Mucosa of descending colon (tissue), 3 donors: Measurements from ENCODE around the gene COL4A5. TPM values are rescaled to one million over a fixed set of nuclear protein-coding genes. Genes with fewer than 3 reads are reported as not detected.

Experiments
- ATAC-seq: fragments of 200-7000 bp; cut with Tn5 transposase; one replicate; pipeline ENCODE4 v1.9.1; 2020; ENCODE audit warnings: mild to moderate bottlenecking, moderate library complexity
- DNase-seq, 3 donors: peaks; one replicate each; pipeline ENCODE4 v3.0.0-alpha.2; 2020
- H3K36me3 ChIP-seq: fragments of 200-600 bp; one replicate; pipeline ENCODE4 v1.8.0; 2021; ENCODE audit warnings: low read depth, mild to moderate bottlenecking
- H3K4me1 ChIP-seq: fragments of 200-600 bp; one replicate; pipeline ENCODE4 v1.8.0; 2021; ENCODE audit warnings: low read depth, mild to moderate bottlenecking
- H3K4me3 ChIP-seq: fragments of 200-600 bp; one replicate; pipeline ENCODE4 v1.8.0; 2021; ENCODE audit warnings: mild to moderate bottlenecking
- H3K9me3 ChIP-seq: fragments of 200-600 bp; one replicate; pipeline ENCODE4 v1.8.0; 2021; ENCODE audit warnings: mild to moderate bottlenecking
- CTCF ChIP-seq: fragments of 200-600 bp; IDR thresholded peaks from one replicate; pipeline ENCODE4 v1.8.0; 2022; ENCODE audit warnings: antibody characterized with exemption, mild to moderate bottlenecking
- intact Hi-C, 2 donors: fragments of 100-400 bp; cut with DNase I in 1 of 2; cut with micrococcal nuclease in 1 of 2; formaldehyde crosslinking; loops; one replicate each; pipeline versions ENCODE4 v1.11.0 to v1.11.1; 2022; cut with DNase I, micrococcal nuclease
- total RNA-seq, 3 donors: library from RNA; stranded (reverse); fragmentation: NEBNext Ultra II Directional in 2 of 3; extraction: Animal tissue kit (Norgen Biotek cat#: 25700) in 2 of 3; gene quantifications; one replicate each; pipeline versions ENCODE4 v1.2.1 to v1.2.4, GENCODE V29; 2021 to 2023
- donor health status: DM: no; HTN: no; CAD: no; lungs with moderate emphysema.
- donor health status: DM: no; HTN: no; CAD: no.
- donor health status: DM: no; HTN: yes; CAD: no.

COL4A5 gene
- total RNA-seq, 3 donors from 2014 or later, result 5.0 to 6.2 (median 5.6) TPM

GRCh38 chrX:108726748-108727147, 287.1 kb downstream of the COL4A5 start:
- no peak for TF ChIP-seq CTCF
- ATAC-seq (no peak), DNase-seq (no peak)
- no peaks in the 10 kb centered on the region for H3K36me3 ChIP-seq
- H3K4me3 ChIP-seq, result no peak overlapping the region
- H3K9me3 ChIP-seq, result no peaks in the 10 kb centered on the region
- H3K4me1 ChIP-seq, result no peaks in the 10 kb centered on the region
- intact Hi-C loops, result no loop called here

- H3K4me1 ChIP-seq, result peaks cover 2% of the 10 kb centered on the region
- DNase-seq, result no peak
- no peak for TF ChIP-seq CTCF
- no peaks in the 10 kb centered on the region for H3K36me3 ChIP-seq
- no peak overlapping the region for H3K4me3 ChIP-seq
- intact Hi-C loops, result no loop called here
- no peaks in the 10 kb centered on the region for H3K9me3 ChIP-seq
- no peak for ATAC-seq
Observed at GRCh38 chrX:108731153-108731552, 291.5 kb downstream of the COL4A5 start.

- no peak for TF ChIP-seq CTCF
- DNase-seq (no peak), ATAC-seq (no peak)
- Histone ChIP-seq H3K4me3 (no peak overlapping the region), H3K36me3 (no peaks in the 10 kb centered on the region), H3K9me3 (no peaks in the 10 kb centered on the region), H3K4me1 (peaks cover 2% of the 10 kb centered on the region)
- intact Hi-C loops, result no loop called here
Observed at GRCh38 chrX:108732630-108733321, 293.1 kb downstream of the COL4A5 start.

- H3K9me3 ChIP-seq, result no peaks in the 10 kb centered on the region
- TF ChIP-seq CTCF, result no peak
- DNase-seq (no peak), ATAC-seq (no peak)
- no peaks in the 10 kb centered on the region for H3K36me3 ChIP-seq
- H3K4me1 ChIP-seq, result peaks cover 2% of the 10 kb centered on the region
- no peak overlapping the region for H3K4me3 ChIP-seq
- intact Hi-C loops, result no loop called here
Observed at GRCh38 chrX:108734426-108734825, 294.8 kb downstream of the COL4A5 start.

- intact Hi-C loops, result no loop called here
- ATAC-seq (no peak), DNase-seq (no peak)
- H3K36me3 ChIP-seq, result no peaks in the 10 kb centered on the region
- no peak overlapping the region for H3K4me3 ChIP-seq
- peaks cover 2% of the 10 kb centered on the region for H3K4me1 ChIP-seq
- no peaks in the 10 kb centered on the region for H3K9me3 ChIP-seq
- TF ChIP-seq CTCF, result no peak
Observed at GRCh38 chrX:108735091-108735678, 295.5 kb downstream of the COL4A5 start.
